BE2C (cell line): ENCODE measurements around the gene ADAMTSL2.
A peak's percentile ranks its signal among the peaks of the same experiment; 100 is the strongest.

ENCODE experiments used
- DNase-seq: peaks from one replicate; pipeline ENCODE4 v3.0.0-alpha.2; 2020
- H3K27me3 ChIP-seq: fragments of 250-450 bp; sonication (Bioruptor Pico); 2 replicates; pipeline ENCODE4 v1.5.1; 2020; ENCODE audit warnings: mild to moderate bottlenecking
- H3K36me3 ChIP-seq: fragments of 250-450 bp; sonication (Bioruptor Pico); 2 replicates; pipeline ENCODE4 v1.5.1; 2020; ENCODE audit warnings: mild to moderate bottlenecking
- H3K4me1 ChIP-seq: fragments of 250-450 bp; sonication (Bioruptor Pico); 2 replicates; pipeline ENCODE4 v1.5.1; 2020
- H3K4me3 ChIP-seq: 2 replicates; pipeline ENCODE4 v1.5.1; 2011; ENCODE audit warnings: low read depth, low read length
- H3K9me3 ChIP-seq: fragments of 250-450 bp; sonication (Bioruptor Pico); 2 replicates; pipeline ENCODE4 v1.5.1; 2020
- CTCF ChIP-seq: IDR thresholded peaks from 2 replicates; pipeline ENCODE4 v1.5.1; 2012; ENCODE audit warnings: mild to moderate bottlenecking, low read depth, low read length

The ADAMTSL2 gene

GRCh38 chr9:133615186-133615585, 80.7 kb downstream of the ADAMTSL2 start:
- peaks cover 20% of the 10 kb centered on the region for H3K4me1 ChIP-seq
- no peaks in the 10 kb centered on the region for H3K36me3 ChIP-seq
- H3K4me3 ChIP-seq: no peak overlapping the region
- DNase-seq: peak; percentile 79
- no peaks in the 10 kb centered on the region for H3K27me3 ChIP-seq
- no peaks in the 10 kb centered on the region for H3K9me3 ChIP-seq
- TF ChIP-seq CTCF: no peak

- DNase-seq: no peak
- no peaks in the 10 kb centered on the region for H3K27me3 ChIP-seq
- H3K9me3 ChIP-seq: no peaks in the 10 kb centered on the region
- H3K4me1 ChIP-seq: peaks cover 17% of the 10 kb centered on the region
- H3K4me3 ChIP-seq: no peak overlapping the region
- no peak for TF ChIP-seq CTCF
- no peaks in the 10 kb centered on the region for H3K36me3 ChIP-seq
These were observed 81.2 kb downstream of the ADAMTSL2 start for GRCh38 chr9:133615606-133616188.

GRCh38 chr9:133616643-133617405, 82.3 kb downstream of the ADAMTSL2 start:
- Histone ChIP-seq H3K36me3 (no peaks in the 10 kb centered on the region), H3K27me3 (no peaks in the 10 kb centered on the region), H3K4me1 (peaks cover 12% of the 10 kb centered on the region), H3K9me3 (no peaks in the 10 kb centered on the region), H3K4me3 (no peak overlapping the region)
- no peak for DNase-seq
- TF ChIP-seq CTCF: no peak

- Histone ChIP-seq H3K9me3 (no peaks in the 10 kb centered on the region), H3K27me3 (no peaks in the 10 kb centered on the region), H3K4me1 (peaks cover 18% of the 10 kb centered on the region), H3K36me3 (no peaks in the 10 kb centered on the region), H3K4me3 (no peak overlapping the region)
- TF ChIP-seq CTCF: no peak
- DNase-seq: no peak
These were observed 84.2 kb downstream of the ADAMTSL2 start for GRCh38 chr9:133618726-133619125.

GRCh38 chr9:133619791-133620190, 85.3 kb downstream of the ADAMTSL2 start:
- Histone ChIP-seq H3K9me3 (no peaks in the 10 kb centered on the region), H3K4me3 (no peak overlapping the region), H3K27me3 (no peaks in the 10 kb centered on the region), H3K36me3 (no peaks in the 10 kb centered on the region), H3K4me1 (peaks cover 10% of the 10 kb centered on the region)
- no peak for TF ChIP-seq CTCF
- no peak for DNase-seq

- H3K27me3 ChIP-seq: no peaks in the 10 kb centered on the region
- DNase-seq: no peak
These were observed 87.3 kb downstream of the ADAMTSL2 start for GRCh38 chr9:133621725-133622267.

More at GRCh38 chr9:133621725-133622267, 87.3 kb downstream of the ADAMTSL2 start:
- H3K4me1 ChIP-seq: peaks cover 12% of the 10 kb centered on the region
- H3K36me3 ChIP-seq: no peaks in the 10 kb centered on the region
- peaks cover 9% of the 10 kb centered on the region for H3K9me3 ChIP-seq
- H3K4me3 ChIP-seq: no peak overlapping the region
- no peak for TF ChIP-seq CTCF
